ENCODE measurements around the gene KCNQ1OT1.

DNA sequence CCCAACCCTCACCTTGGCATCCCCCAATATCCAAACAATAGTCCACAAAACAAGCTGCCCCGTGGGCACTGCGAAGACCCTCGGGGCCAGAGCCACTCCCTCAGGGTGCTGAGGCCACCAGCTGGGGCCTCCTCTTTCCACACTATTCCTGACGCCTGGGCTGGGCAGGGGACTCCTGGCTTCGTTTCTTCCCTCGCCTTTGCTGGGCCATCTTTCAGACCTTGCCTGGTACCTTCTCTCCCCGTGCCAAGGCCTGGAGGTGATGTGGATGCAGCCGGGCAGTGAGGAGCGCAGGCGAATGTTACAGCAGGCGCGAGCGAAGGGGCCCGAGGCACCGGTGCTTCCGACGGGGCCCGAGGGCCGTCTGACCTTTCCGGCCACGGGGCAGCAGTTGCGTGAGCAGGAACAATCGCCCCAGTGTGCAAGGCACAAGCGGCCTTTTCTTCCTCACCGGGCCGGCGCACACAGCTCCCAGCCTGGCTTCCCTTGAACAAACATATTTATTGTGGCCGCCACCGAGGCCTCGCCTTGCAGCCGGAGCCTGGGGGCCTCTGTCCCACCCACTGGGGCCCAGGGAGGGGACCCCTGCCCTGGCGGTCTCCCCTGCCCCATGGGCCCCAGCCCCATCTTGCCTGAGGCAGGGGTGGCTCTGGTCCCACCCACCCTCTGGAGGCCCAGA, 32.6 kb upstream of the KCNQ1OT1 start:
- TF ChIP-seq, protein P1, sequence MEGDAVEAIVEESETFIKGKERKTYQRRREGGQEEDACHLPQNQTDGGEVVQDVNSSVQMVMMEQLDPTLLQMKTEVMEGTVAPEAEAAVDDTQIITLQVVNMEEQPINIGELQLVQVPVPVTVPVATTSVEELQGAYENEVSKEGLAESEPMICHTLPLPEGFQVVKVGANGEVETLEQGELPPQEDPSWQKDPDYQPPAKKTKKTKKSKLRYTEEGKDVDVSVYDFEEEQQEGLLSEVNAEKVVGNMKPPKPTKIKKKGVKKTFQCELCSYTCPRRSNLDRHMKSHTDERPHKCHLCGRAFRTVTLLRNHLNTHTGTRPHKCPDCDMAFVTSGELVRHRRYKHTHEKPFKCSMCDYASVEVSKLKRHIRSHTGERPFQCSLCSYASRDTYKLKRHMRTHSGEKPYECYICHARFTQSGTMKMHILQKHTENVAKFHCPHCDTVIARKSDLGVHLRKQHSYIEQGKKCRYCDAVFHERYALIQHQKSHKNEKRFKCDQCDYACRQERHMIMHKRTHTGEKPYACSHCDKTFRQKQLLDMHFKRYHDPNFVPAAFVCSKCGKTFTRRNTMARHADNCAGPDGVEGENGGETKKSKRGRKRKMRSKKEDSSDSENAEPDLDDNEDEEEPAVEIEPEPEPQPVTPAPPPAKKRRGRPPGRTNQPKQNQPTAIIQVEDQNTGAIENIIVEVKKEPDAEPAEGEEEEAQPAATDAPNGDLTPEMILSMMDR (conservative IDR thresholded peaks at IDR 0.05 in 1 of 2, IDR thresholded peaks at IDR 0.05 in 1 of 2; ENCODE audit: extremely low read depth in 1 of 2, insufficient read depth in 1 of 2, low read depth in 1 of 2, low read length in 2 of 2) = no peak
- TF ChIP-seq EZH2 (IDR thresholded peaks at IDR 0.05; ENCODE audit: borderline replicate concordance, low read length) = no peak

All from mammary epithelial cell (primary cell).